MCF 10A (cell line): Measurements from ENCODE around the gene GTF2I. TPM values are rescaled to one million over a fixed set of nuclear protein-coding genes. Genes with fewer than 3 reads are reported as not detected.

Source experiments
- BruUV-seq: library from RNA; stranded (reverse); fragments of 400-500 nt; replicated peaks from 2 replicates; lab custom pipeline; 2021; lab: Mats Ljungman, UMichigan
- CTCF ChIA-PET: fragments of 300-600 bp; sonication (Branson Sonifier 250); formaldehyde crosslinking; extraction: SDS; loops from one replicate; lab custom pipeline; 2021; ENCODE audit warnings: antibody characterized with exemption, inconsistent platforms; lab: Yijun Ruan, JAX
- POLR2A ChIA-PET: fragments of 300-600, 350-650 bp; sonication (Branson Sonifier 250); formaldehyde crosslinking; extraction: SDS; loops from one replicate; lab custom pipeline; 2020; ENCODE audit warnings: antibody characterized with exemption, inconsistent platforms; lab: Yijun Ruan, JAX
- DNase-seq: peaks from one replicate; pipeline ENCODE4 v3.0.0-alpha.2; 2018; ENCODE audit not compliant: unreplicated experiment
- H3K27ac Mint-ChIP-seq: one replicate; pipeline ENCODE4 v1.8.0; 2022; ENCODE audit warnings: mild to moderate bottlenecking, low read depth, mixed read lengths; ENCODE audit not compliant: unreplicated experiment
- H3K27me3 Mint-ChIP-seq: one replicate; pipeline ENCODE4 v1.8.0; 2022; ENCODE audit warnings: mixed read lengths; ENCODE audit not compliant: insufficient read depth, unreplicated experiment
- H3K36me3 Mint-ChIP-seq: one replicate; pipeline ENCODE4 v1.8.0; 2022; ENCODE audit warnings: mild to moderate bottlenecking, moderate library complexity, mixed read lengths; ENCODE audit not compliant: insufficient read depth, unreplicated experiment
- H3K4me1 Mint-ChIP-seq: one replicate; pipeline ENCODE4 v1.8.0; 2022; ENCODE audit warnings: mixed read lengths; ENCODE audit not compliant: insufficient read depth, unreplicated experiment
- H3K4me3 Mint-ChIP-seq: one replicate; pipeline ENCODE4 v1.8.0; 2022; ENCODE audit warnings: mild to moderate bottlenecking, moderate library complexity, mixed read lengths; ENCODE audit not compliant: unreplicated experiment
- H3K9me3 Mint-ChIP-seq: one replicate; pipeline ENCODE4 v1.8.0; 2022; ENCODE audit warnings: mixed read lengths; ENCODE audit not compliant: unreplicated experiment
- CTCF ChIP-seq: fragments of 200-600 bp; IDR thresholded peaks from one replicate; pipeline ENCODE4 v1.8.0; 2022; ENCODE audit warnings: antibody characterized with exemption, mild to moderate bottlenecking; ENCODE audit not compliant: unreplicated experiment
- intact Hi-C: fragments of 100-400 bp; cut with micrococcal nuclease; formaldehyde crosslinking; loops from 2 replicates; pipeline ENCODE4 v1.14.1; 2022
- total RNA-seq: library from RNA; stranded (reverse); gene quantifications from 2 replicates; pipeline ENCODE4 v1.2.3, GENCODE V29; 2022

GTF2I gene
- total RNA-seq, 1 experiment from 2014 or later = 152 TPM

- intact Hi-C loops = no loop called here
- Mint-ChIP-seq H3K4me3 (no peak overlapping the region), H3K27me3 (no peaks in the 10 kb centered on the region), H3K4me1 (peaks cover 7% of the 10 kb centered on the region), H3K36me3 (no peaks in the 10 kb centered on the region), H3K9me3 (no peaks in the 10 kb centered on the region), H3K27ac (no peak overlapping the region)
- DNase-seq = no peak
- no peak for TF ChIP-seq CTCF
- ChIA-PET POLR2A (interaction anchor here (0.9 kb wide), 1 partner anchor 14 kb away, joined by 3 read pairs; no protein-coding TSS in a partner anchor), CTCF (interaction anchor here (0.6 kb wide), 1 partner anchor 216 kb away, joined by 3 read pairs; no protein-coding TSS in a partner anchor)
- no TSS peak for BruUV-seq
Observed at GRCh38 chr7:74617180-74617744, 40.3 kb upstream of the GTF2I start.

GRCh38 chr7:74619235-74619860 lies 38.2 kb upstream of the GTF2I start:
- H3K36me3 Mint-ChIP-seq = no peaks in the 10 kb centered on the region
- H3K4me3 Mint-ChIP-seq = no peak overlapping the region
- ChIA-PET POLR2A (interaction anchor here (1.0 kb wide), 1 partner anchor 44 kb away, joined by 3 read pairs; no protein-coding TSS in a partner anchor), CTCF (interaction anchor here (0.5 to 1.1 kb wide), 5 partner anchors 63 to 224 kb away, joined by 3 to 4 read pairs (median 3); no protein-coding TSS in a partner anchor)
- no TSS peak for BruUV-seq
- no peaks in the 10 kb centered on the region for H3K4me1 Mint-ChIP-seq
- no peak overlapping the region for H3K27ac Mint-ChIP-seq
- intact Hi-C loops = no loop called here
- no peaks in the 10 kb centered on the region for H3K27me3 Mint-ChIP-seq
- no peaks in the 10 kb centered on the region for H3K9me3 Mint-ChIP-seq
- TF ChIP-seq CTCF = no peak
- DNase-seq = no peak

- CTCF ChIA-PET = no interaction called here
Observed at GRCh38 chr7:74622228-74622749, 35.2 kb upstream of the GTF2I start.

More at GRCh38 chr7:74622228-74622749, 35.2 kb upstream of the GTF2I start:
- no peaks in the 10 kb centered on the region for H3K27me3 Mint-ChIP-seq
- H3K4me1 Mint-ChIP-seq = no peaks in the 10 kb centered on the region
- DNase-seq = no peak
- H3K9me3 Mint-ChIP-seq = no peaks in the 10 kb centered on the region
- intact Hi-C loops = no loop called here
- no peak overlapping the region for H3K27ac Mint-ChIP-seq
- POLR2A ChIA-PET = interaction anchor here (1.8 kb wide), 1 partner anchor 10 kb away, joined by 4 read pairs; no protein-coding TSS in a partner anchor
- BruUV-seq = no TSS peak
- H3K4me3 Mint-ChIP-seq = no peak overlapping the region
- TF ChIP-seq CTCF = no peak
- H3K36me3 Mint-ChIP-seq = no peaks in the 10 kb centered on the region
